ENCODE measurements around the gene TLN1. TPM values are rescaled to one million over a fixed set of nuclear protein-coding genes. Genes with fewer than 3 reads are reported as not detected.
A peak's percentile ranks its signal among the peaks of the same experiment; 100 is the strongest.

TLN1 gene, protein sequence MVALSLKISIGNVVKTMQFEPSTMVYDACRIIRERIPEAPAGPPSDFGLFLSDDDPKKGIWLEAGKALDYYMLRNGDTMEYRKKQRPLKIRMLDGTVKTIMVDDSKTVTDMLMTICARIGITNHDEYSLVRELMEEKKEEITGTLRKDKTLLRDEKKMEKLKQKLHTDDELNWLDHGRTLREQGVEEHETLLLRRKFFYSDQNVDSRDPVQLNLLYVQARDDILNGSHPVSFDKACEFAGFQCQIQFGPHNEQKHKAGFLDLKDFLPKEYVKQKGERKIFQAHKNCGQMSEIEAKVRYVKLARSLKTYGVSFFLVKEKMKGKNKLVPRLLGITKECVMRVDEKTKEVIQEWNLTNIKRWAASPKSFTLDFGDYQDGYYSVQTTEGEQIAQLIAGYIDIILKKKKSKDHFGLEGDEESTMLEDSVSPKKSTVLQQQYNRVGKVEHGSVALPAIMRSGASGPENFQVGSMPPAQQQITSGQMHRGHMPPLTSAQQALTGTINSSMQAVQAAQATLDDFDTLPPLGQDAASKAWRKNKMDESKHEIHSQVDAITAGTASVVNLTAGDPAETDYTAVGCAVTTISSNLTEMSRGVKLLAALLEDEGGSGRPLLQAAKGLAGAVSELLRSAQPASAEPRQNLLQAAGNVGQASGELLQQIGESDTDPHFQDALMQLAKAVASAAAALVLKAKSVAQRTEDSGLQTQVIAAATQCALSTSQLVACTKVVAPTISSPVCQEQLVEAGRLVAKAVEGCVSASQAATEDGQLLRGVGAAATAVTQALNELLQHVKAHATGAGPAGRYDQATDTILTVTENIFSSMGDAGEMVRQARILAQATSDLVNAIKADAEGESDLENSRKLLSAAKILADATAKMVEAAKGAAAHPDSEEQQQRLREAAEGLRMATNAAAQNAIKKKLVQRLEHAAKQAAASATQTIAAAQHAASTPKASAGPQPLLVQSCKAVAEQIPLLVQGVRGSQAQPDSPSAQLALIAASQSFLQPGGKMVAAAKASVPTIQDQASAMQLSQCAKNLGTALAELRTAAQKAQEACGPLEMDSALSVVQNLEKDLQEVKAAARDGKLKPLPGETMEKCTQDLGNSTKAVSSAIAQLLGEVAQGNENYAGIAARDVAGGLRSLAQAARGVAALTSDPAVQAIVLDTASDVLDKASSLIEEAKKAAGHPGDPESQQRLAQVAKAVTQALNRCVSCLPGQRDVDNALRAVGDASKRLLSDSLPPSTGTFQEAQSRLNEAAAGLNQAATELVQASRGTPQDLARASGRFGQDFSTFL (N-terminal part only)
- 100 to 1,000 TPM; 106 to 256 (median 186) TPM for total RNA-seq

DNA sequence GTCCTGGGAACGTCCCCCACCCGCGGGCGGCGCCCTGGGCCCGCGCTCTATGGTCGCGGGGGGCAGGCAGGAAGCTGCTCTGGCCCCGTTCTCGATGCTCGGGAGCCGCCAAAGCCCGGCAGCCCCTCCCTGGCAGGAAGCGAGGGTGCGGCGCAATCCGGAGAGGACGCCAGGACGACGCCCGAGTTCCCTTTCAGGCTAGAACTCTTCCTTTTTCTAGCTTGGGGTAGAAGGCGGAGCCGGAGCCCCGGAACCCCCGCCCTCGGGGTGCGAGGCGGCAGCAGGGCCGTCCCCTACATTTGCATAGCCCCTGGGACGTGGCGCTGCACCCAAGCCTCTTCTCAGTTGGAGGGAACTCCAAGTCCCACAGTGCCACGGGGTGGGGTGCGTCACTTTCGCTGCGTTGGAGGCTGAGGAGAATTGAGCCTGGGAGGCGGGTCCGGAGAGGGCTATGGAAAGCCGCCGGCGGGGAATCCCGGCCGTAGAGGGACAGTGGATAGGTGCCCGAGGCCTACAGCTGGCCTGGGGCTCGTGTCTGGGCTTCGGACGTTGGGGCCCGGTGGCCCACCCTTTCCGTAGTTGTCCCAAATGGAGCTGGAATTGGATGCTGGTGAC, at the start of gene TLN1, which contains the start of gene CREB3:
TLN1 (minus strand) TSS at position 11 of the 615 bp plus-strand sequence. CDS start 6,501 bp downstream, outside the sequence.
CREB3 (plus strand) TSS at position 482 of the 615 bp plus-strand sequence; CDS start at position 589, 107 bp downstream.
- in situ Hi-C loops (cut with MboI; ENCODE audit: low sequenced_read_pairs in 4 of 4): loop anchor here in 1 of 4 donors (25.0 kb wide), 1 partner anchor 245 kb away; the partner anchor contains the start of gene RUSC2
- peak; percentile 75 to 92 for TF ChIP-seq POLR2A (IDR thresholded peaks at IDR 0.05)
- TF ChIP-seq, protein P1, sequence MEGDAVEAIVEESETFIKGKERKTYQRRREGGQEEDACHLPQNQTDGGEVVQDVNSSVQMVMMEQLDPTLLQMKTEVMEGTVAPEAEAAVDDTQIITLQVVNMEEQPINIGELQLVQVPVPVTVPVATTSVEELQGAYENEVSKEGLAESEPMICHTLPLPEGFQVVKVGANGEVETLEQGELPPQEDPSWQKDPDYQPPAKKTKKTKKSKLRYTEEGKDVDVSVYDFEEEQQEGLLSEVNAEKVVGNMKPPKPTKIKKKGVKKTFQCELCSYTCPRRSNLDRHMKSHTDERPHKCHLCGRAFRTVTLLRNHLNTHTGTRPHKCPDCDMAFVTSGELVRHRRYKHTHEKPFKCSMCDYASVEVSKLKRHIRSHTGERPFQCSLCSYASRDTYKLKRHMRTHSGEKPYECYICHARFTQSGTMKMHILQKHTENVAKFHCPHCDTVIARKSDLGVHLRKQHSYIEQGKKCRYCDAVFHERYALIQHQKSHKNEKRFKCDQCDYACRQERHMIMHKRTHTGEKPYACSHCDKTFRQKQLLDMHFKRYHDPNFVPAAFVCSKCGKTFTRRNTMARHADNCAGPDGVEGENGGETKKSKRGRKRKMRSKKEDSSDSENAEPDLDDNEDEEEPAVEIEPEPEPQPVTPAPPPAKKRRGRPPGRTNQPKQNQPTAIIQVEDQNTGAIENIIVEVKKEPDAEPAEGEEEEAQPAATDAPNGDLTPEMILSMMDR (IDR thresholded peaks at IDR 0.05 in 4 of 5, conservative IDR thresholded peaks at IDR 0.05 in 1 of 5): no peak

DNA sequence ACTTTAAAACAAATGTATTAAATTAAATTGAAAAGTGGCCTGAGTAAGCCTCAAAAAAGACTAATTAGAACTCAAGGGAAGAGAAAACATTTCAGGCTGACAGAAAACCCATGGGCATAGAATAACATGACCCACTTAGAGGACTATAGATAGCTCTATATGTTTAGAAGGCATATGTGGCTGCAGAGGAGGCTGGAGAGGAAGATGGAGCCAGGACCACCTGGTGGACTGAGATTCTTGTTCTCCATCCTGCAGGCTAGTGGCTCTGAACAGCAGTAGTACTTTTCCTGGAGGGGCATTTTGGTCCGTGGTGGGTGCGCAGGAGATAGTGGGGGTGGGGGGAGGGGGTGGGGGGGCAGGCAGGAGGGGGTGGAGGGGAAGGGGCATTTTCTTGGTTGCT, 49.1 kb upstream of the TLN1 start:
- no peaks in the 10 kb centered on the region for H3K36me3 ChIP-seq
- TF ChIP-seq POLR2A (IDR thresholded peaks at IDR 0.05): no peak
- TF ChIP-seq, protein P1 (IDR thresholded peaks at IDR 0.05 in 4 of 5, conservative IDR thresholded peaks at IDR 0.05 in 1 of 5): no peak
- ATAC-seq: no peak
- no peaks in the 10 kb centered on the region for H3K9me3 ChIP-seq
- no peaks in the 10 kb centered on the region for H3K27me3 ChIP-seq
- intact Hi-C loops (cut with DNase I; ENCODE audit: low total_unique reads) (no loop called here), in situ Hi-C loops (cut with MboI; ENCODE audit: low sequenced_read_pairs in 4 of 4) (no loop called here)
- no peak overlapping the region for H3K27ac ChIP-seq
- peaks cover under 1 to 3% of the 10 kb centered on the region in 2 donors for H3K4me1 ChIP-seq
- no peak for DNase-seq
- H3K4me3 ChIP-seq: no peak overlapping the region

More for the DNA sequence above, at the start of gene TLN1, which contains the start of gene CREB3:
- no peaks in the 10 kb centered on the region for H3K27me3 ChIP-seq
- peak within 1 kb of the TSS; percentile 88 to 98 (median 92) for H3K27ac ChIP-seq
- peak; percentile 81 to 85 for ATAC-seq
- no peaks in the 10 kb centered on the region for H3K9me3 ChIP-seq
- intact Hi-C loops (cut with DNase I; ENCODE audit: low total_unique reads): loop anchor here (1.0 to 10.0 kb wide), 8 partner anchors 17 to 460 kb away; partner anchors contain the start of genes CCDC107, CLTA, GBA2 and HINT2
- peak; percentile 97 for DNase-seq
- H3K36me3 ChIP-seq: peaks cover 0 to 35% of the 10 kb centered on the region in 2 donors
- peaks cover 51 to 55% of the 10 kb centered on the region in 2 donors for H3K4me1 ChIP-seq
- peak within 1 kb of the TSS; percentile 68 to 94 (median 87) for H3K4me3 ChIP-seq

DNA sequence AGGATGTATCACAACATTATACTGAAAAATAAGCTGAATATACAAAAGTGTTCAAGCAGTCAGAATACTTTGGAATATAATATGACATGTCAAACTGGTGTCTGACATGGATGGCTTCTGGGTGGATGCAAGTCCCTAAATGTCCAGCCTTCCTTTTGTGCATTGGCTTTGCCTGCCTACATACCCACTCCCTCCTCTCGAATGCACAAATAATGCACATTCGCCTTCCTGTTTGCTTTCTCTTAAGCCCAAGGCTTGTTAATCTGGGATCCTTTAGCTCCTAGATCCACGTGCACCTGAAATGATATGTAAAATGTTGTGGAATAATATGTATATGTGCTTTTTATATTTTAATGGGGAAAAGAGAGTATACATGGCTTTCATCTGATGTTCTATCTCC, 46.5 kb upstream of the TLN1 start:
- intact Hi-C loops (cut with DNase I; ENCODE audit: low total_unique reads): no loop called here
- no peak overlapping the region for H3K27ac ChIP-seq
- no peak overlapping the region for H3K4me3 ChIP-seq
- H3K9me3 ChIP-seq: no peaks in the 10 kb centered on the region
- H3K27me3 ChIP-seq: no peaks in the 10 kb centered on the region
- in situ Hi-C loops (cut with MboI; ENCODE audit: low sequenced_read_pairs in 4 of 4): no loop called here
- DNase-seq (no peak), ATAC-seq (no peak)
- TF ChIP-seq, protein P1 (IDR thresholded peaks at IDR 0.05 in 4 of 5, conservative IDR thresholded peaks at IDR 0.05 in 1 of 5): no peak
- TF ChIP-seq POLR2A (IDR thresholded peaks at IDR 0.05): no peak
- H3K4me1 ChIP-seq: peaks cover 7 to 15% of the 10 kb centered on the region in 2 donors
- no peaks in the 10 kb centered on the region for H3K36me3 ChIP-seq

DNA sequence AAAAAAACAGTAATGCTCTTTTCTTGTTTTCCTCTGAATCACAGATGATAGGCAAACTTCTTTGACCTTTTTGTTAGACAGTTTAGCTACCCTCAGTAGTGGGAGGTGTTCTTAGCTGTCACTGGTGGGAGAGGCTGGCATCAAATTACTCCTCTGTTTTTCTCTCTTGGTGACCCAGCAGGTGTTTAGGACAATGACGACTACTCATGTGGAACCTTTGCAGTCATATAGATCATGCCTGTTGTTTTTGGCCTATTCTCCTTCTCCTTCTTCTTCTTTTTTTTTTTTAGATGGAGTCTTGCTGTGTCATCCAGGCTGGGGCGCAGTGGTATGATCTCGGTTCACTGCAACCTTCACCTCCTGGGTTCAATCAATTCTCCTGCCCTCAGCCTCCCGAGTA, 44.0 kb upstream of the TLN1 start:
- ATAC-seq: peak in 1 of 2 donors; percentile 31
- Histone ChIP-seq H3K36me3 (no peaks in the 10 kb centered on the region), H3K9me3 (no peaks in the 10 kb centered on the region), H3K4me3 (no peak overlapping the region), H3K27ac (peak overlapping the region in 1 of 4 donors; percentile 36), H3K27me3 (no peaks in the 10 kb centered on the region), H3K4me1 (peaks cover 22 to 26% of the 10 kb centered on the region in 2 donors)
- TF ChIP-seq, protein P1 (IDR thresholded peaks at IDR 0.05 in 4 of 5, conservative IDR thresholded peaks at IDR 0.05 in 1 of 5): no peak
- TF ChIP-seq POLR2A (IDR thresholded peaks at IDR 0.05): no peak
- intact Hi-C loops (cut with DNase I; ENCODE audit: low total_unique reads) (no loop called here), in situ Hi-C loops (cut with MboI; ENCODE audit: low sequenced_read_pairs in 4 of 4) (no loop called here)
- DNase-seq: no peak

Data from gastrocnemius medialis (tissue), 4 donors.